Measurements from ENCODE around the gene CDKN3. TPM values are rescaled to one million over a fixed set of nuclear protein-coding genes. Genes with fewer than 3 reads are reported as not detected.
"Not testable (repeated sequence)": the region's sequence is repeated elsewhere in the genome, so short reads cannot be mapped to it uniquely, and the experiment has no call there.

Gene CDKN3
- total RNA-seq, 1 donor from 2014 or later = 50.8 TPM

- H3K4me3 Mint-ChIP-seq = no peak overlapping the region
- intact Hi-C loops (cut with micrococcal nuclease) = loop anchor here (10.0 kb wide), 1 partner anchor 443 kb away; no protein-coding TSS in a partner anchor
- no peak for DNase-seq
- H3K9me3 Mint-ChIP-seq = no peaks in the 10 kb centered on the region
- H3K36me3 Mint-ChIP-seq (ENCODE audit: low read depth) = no peaks in the 10 kb centered on the region
- H3K27ac Mint-ChIP-seq = no peak overlapping the region
- peaks cover 44% of the 10 kb centered on the region for H3K27me3 Mint-ChIP-seq
- H3K4me1 Mint-ChIP-seq = peaks cover 1% of the 10 kb centered on the region
Measured at GRCh38 chr14:54362089-54362504, 34.7 kb upstream of the CDKN3 start.

GRCh38 chr14:54362759-54363437 lies 33.9 kb upstream of the CDKN3 start:
- Mint-ChIP-seq H3K4me1 (peaks cover 1% of the 10 kb centered on the region), H3K9me3 (no peaks in the 10 kb centered on the region)

GRCh38 chr14:54364555-54365415 lies 32.0 kb upstream of the CDKN3 start:
- H3K4me3 Mint-ChIP-seq = no peak overlapping the region
- peaks cover 4% of the 10 kb centered on the region for H3K4me1 Mint-ChIP-seq
- intact Hi-C loops (cut with micrococcal nuclease) = loop anchor here (10.0 kb wide), 1 partner anchor 440 kb away; no protein-coding TSS in a partner anchor

More at GRCh38 chr14:54362759-54363437, 33.9 kb upstream of the CDKN3 start:
- no peak for DNase-seq
- no peak overlapping the region for H3K4me3 Mint-ChIP-seq
- no peak overlapping the region for H3K27ac Mint-ChIP-seq
- intact Hi-C loops (cut with micrococcal nuclease) = loop anchor here (10.0 kb wide), 1 partner anchor 442 kb away; no protein-coding TSS in a partner anchor
- no peaks in the 10 kb centered on the region for H3K36me3 Mint-ChIP-seq (ENCODE audit: low read depth)
- peaks cover 41% of the 10 kb centered on the region for H3K27me3 Mint-ChIP-seq

GRCh38 chr14:54366736-54367735 lies 29.8 kb upstream of the CDKN3 start:
- H3K36me3 Mint-ChIP-seq (ENCODE audit: low read depth) = no peaks in the 10 kb centered on the region
- no peak overlapping the region for H3K27ac Mint-ChIP-seq
- H3K9me3 Mint-ChIP-seq = no peaks in the 10 kb centered on the region
- peaks cover 19% of the 10 kb centered on the region for H3K27me3 Mint-ChIP-seq
- H3K4me3 Mint-ChIP-seq = no peak overlapping the region
- DNase-seq = peak; percentile 70
- H3K4me1 Mint-ChIP-seq = peaks cover 6% of the 10 kb centered on the region
- intact Hi-C loops (cut with micrococcal nuclease) = loop anchor here (10.0 kb wide), 1 partner anchor 438 kb away; no protein-coding TSS in a partner anchor

More at GRCh38 chr14:54364555-54365415, 32.0 kb upstream of the CDKN3 start:
- peaks cover 28% of the 10 kb centered on the region for H3K27me3 Mint-ChIP-seq
- H3K36me3 Mint-ChIP-seq (ENCODE audit: low read depth) = no peaks in the 10 kb centered on the region
- H3K9me3 Mint-ChIP-seq = no peaks in the 10 kb centered on the region
- H3K27ac Mint-ChIP-seq = no peak overlapping the region
- DNase-seq = no peak

GRCh38 chr14:54368291-54368690 lies 28.5 kb upstream of the CDKN3 start:
- H3K4me3 Mint-ChIP-seq = no peak overlapping the region
- no peaks in the 10 kb centered on the region for H3K9me3 Mint-ChIP-seq
- peaks cover 8% of the 10 kb centered on the region for H3K4me1 Mint-ChIP-seq
- no peak for DNase-seq
- peaks cover 13% of the 10 kb centered on the region for H3K27me3 Mint-ChIP-seq
- H3K27ac Mint-ChIP-seq = no peak overlapping the region
- intact Hi-C loops (cut with micrococcal nuclease) = loop anchor here (10.0 kb wide), 1 partner anchor 437 kb away; no protein-coding TSS in a partner anchor
- H3K36me3 Mint-ChIP-seq (ENCODE audit: low read depth) = no peaks in the 10 kb centered on the region

- intact Hi-C loops (cut with micrococcal nuclease) = loop anchor here (10.0 kb wide), 1 partner anchor 435 kb away; no protein-coding TSS in a partner anchor
- H3K27me3 Mint-ChIP-seq = peaks cover 7% of the 10 kb centered on the region
- H3K36me3 Mint-ChIP-seq (ENCODE audit: low read depth) = no peaks in the 10 kb centered on the region
- H3K4me3 Mint-ChIP-seq = no peak overlapping the region
- DNase-seq = no peak
- H3K9me3 Mint-ChIP-seq = no peaks in the 10 kb centered on the region
- peaks cover 8% of the 10 kb centered on the region for H3K4me1 Mint-ChIP-seq
- H3K27ac Mint-ChIP-seq = no peak overlapping the region
Measured at GRCh38 chr14:54369343-54369742, 27.5 kb upstream of the CDKN3 start.

GRCh38 chr14:54370323-54371198 lies 26.2 kb upstream of the CDKN3 start:
- no peak overlapping the region for H3K27ac Mint-ChIP-seq

GRCh38 chr14:54374117-54374884 lies 22.5 kb upstream of the CDKN3 start:
- no peaks in the 10 kb centered on the region for H3K9me3 Mint-ChIP-seq
- H3K27me3 Mint-ChIP-seq = peaks cover 14% of the 10 kb centered on the region
- H3K4me1 Mint-ChIP-seq = peaks cover 6% of the 10 kb centered on the region
- intact Hi-C loops (cut with micrococcal nuclease) = no loop called here
- no peak overlapping the region for H3K27ac Mint-ChIP-seq
- H3K36me3 Mint-ChIP-seq (ENCODE audit: low read depth) = no peaks in the 10 kb centered on the region
- no peak for DNase-seq
- no peak overlapping the region for H3K4me3 Mint-ChIP-seq

More at GRCh38 chr14:54370323-54371198, 26.2 kb upstream of the CDKN3 start:
- no peak overlapping the region for H3K4me3 Mint-ChIP-seq
- peaks cover 10% of the 10 kb centered on the region for H3K27me3 Mint-ChIP-seq
- DNase-seq = no peak
- no peaks in the 10 kb centered on the region for H3K9me3 Mint-ChIP-seq
- no peaks in the 10 kb centered on the region for H3K36me3 Mint-ChIP-seq (ENCODE audit: low read depth)
- intact Hi-C loops (cut with micrococcal nuclease) = no loop called here
- H3K4me1 Mint-ChIP-seq = peaks cover 8% of the 10 kb centered on the region

- DNase-seq = no peak
- H3K4me1 Mint-ChIP-seq = no peaks in the 10 kb centered on the region
- no peaks in the 10 kb centered on the region for H3K9me3 Mint-ChIP-seq
- H3K27me3 Mint-ChIP-seq = peaks cover 30% of the 10 kb centered on the region
- no peaks in the 10 kb centered on the region for H3K36me3 Mint-ChIP-seq (ENCODE audit: low read depth)
- H3K4me3 Mint-ChIP-seq = no peak overlapping the region
- intact Hi-C loops (cut with micrococcal nuclease) = no loop called here
- no peak overlapping the region for H3K27ac Mint-ChIP-seq
Measured at GRCh38 chr14:54377501-54377900, 19.3 kb upstream of the CDKN3 start.

- peaks cover 31% of the 10 kb centered on the region for H3K27me3 Mint-ChIP-seq
- H3K36me3 Mint-ChIP-seq (ENCODE audit: low read depth); H3K9me3 Mint-ChIP-seq; DNase-seq; H3K4me1 Mint-ChIP-seq; H3K4me3 Mint-ChIP-seq; H3K27ac Mint-ChIP-seq; intact Hi-C loops (cut with micrococcal nuclease): not testable (repeated sequence)
Measured at GRCh38 chr14:54378893-54379292, 17.9 kb upstream of the CDKN3 start.

- not testable (repeated sequence) for H3K4me3 Mint-ChIP-seq
Measured at GRCh38 chr14:54380558-54380957, 16.2 kb upstream of the CDKN3 start.

GRCh38 chr14:54381821-54382220 lies 15.0 kb upstream of the CDKN3 start:
- H3K36me3 Mint-ChIP-seq (ENCODE audit: low read depth) = no peaks in the 10 kb centered on the region
- H3K4me1 Mint-ChIP-seq = no peaks in the 10 kb centered on the region
- no peak overlapping the region for H3K4me3 Mint-ChIP-seq
- no peaks in the 10 kb centered on the region for H3K9me3 Mint-ChIP-seq
- H3K27ac Mint-ChIP-seq = no peak overlapping the region
- peaks cover 39% of the 10 kb centered on the region for H3K27me3 Mint-ChIP-seq
- no peak for DNase-seq
- intact Hi-C loops (cut with micrococcal nuclease) = no loop called here

More at GRCh38 chr14:54380558-54380957, 16.2 kb upstream of the CDKN3 start:
- H3K27ac Mint-ChIP-seq; H3K9me3 Mint-ChIP-seq; H3K36me3 Mint-ChIP-seq (ENCODE audit: low read depth); H3K4me1 Mint-ChIP-seq; DNase-seq; intact Hi-C loops (cut with micrococcal nuclease): not testable (repeated sequence)
- H3K27me3 Mint-ChIP-seq = peaks cover 39% of the 10 kb centered on the region

Data from activated CD4-positive, alpha-beta T cell treated with anti-CD3 and anti-CD28 coated beads, Interleukin-2, amount 10 ng/mL, durations not matched to agents 24 days and 14 days (primary cell).